Central memory CD8-positive, alpha-beta T cell (primary cell): Measurements from ENCODE around the gene LHB.

Source experiments
- ATAC-seq: fragments of 150-1000 bp; cut with Tn5 transposase; replicated peaks from 2 replicates; pipeline ENCODE4 v1.10.0; 2022; ENCODE audit warnings: mild to moderate bottlenecking, moderate FRiP score, moderate number of reproducible peaks; ENCODE audit not compliant: poor library complexity, severe bottlenecking; ENCODE audit errors: extremely low read depth
- DNase-seq, 2 donors: peaks; one replicate each; pipeline ENCODE4 v3.0.0; 2021; ENCODE audit warnings: low spot score in 2 of 2
- H3K27ac Mint-ChIP-seq: one replicate; pipeline ENCODE4 v1.8.0; 2022; ENCODE audit warnings: low read depth, mild to moderate bottlenecking, moderate library complexity, mixed read lengths
- H3K27me3 Mint-ChIP-seq: one replicate; pipeline ENCODE4 v1.8.0; 2022; ENCODE audit warnings: mixed read lengths
- H3K36me3 Mint-ChIP-seq: one replicate; pipeline ENCODE4 v1.8.0; 2022; ENCODE audit warnings: mild to moderate bottlenecking, moderate library complexity, mixed read lengths; ENCODE audit not compliant: insufficient read depth
- H3K4me1 Mint-ChIP-seq: one replicate; pipeline ENCODE4 v1.8.0; 2022; ENCODE audit warnings: mixed read lengths
- H3K4me3 Mint-ChIP-seq: one replicate; pipeline ENCODE4 v1.8.0; 2022; ENCODE audit warnings: mild to moderate bottlenecking, moderate library complexity, mixed read lengths
- H3K9me3 Mint-ChIP-seq: one replicate; pipeline ENCODE4 v1.8.0; 2022; ENCODE audit warnings: mixed read lengths

LHB gene

GRCh38 chr19:48977061-48977460, 39.8 kb downstream of the LHB start:
- Mint-ChIP-seq H3K36me3 (peaks cover 14% of the 10 kb centered on the region), H3K4me1 (no peaks in the 10 kb centered on the region), H3K27ac (no peak overlapping the region), H3K9me3 (no peaks in the 10 kb centered on the region), H3K27me3 (no peaks in the 10 kb centered on the region), H3K4me3 (no peak overlapping the region)
- no peak for ATAC-seq
- no peak for DNase-seq

GRCh38 chr19:48975947-48976847, 40.7 kb downstream of the LHB start:
- Mint-ChIP-seq H3K36me3 (peaks cover 9% of the 10 kb centered on the region), H3K27me3 (no peaks in the 10 kb centered on the region), H3K27ac (no peak overlapping the region), H3K4me3 (no peak overlapping the region), H3K9me3 (no peaks in the 10 kb centered on the region), H3K4me1 (peaks cover under 1% of the 10 kb centered on the region)
- peak in 1 of 2 donors; percentile 25 for DNase-seq
- peak; percentile 64 for ATAC-seq

GRCh38 chr19:48970923-48971395, 45.9 kb downstream of the LHB start:
- H3K27ac Mint-ChIP-seq, result no peak overlapping the region
- DNase-seq, result peak; percentile 64 to 81

GRCh38 chr19:48970139-48970766, 46.6 kb downstream of the LHB start:
- no peak overlapping the region for H3K4me3 Mint-ChIP-seq
- ATAC-seq (no peak), DNase-seq (no peak)
- H3K4me1 Mint-ChIP-seq, result peaks cover 28% of the 10 kb centered on the region
- H3K27ac Mint-ChIP-seq, result no peak overlapping the region
- no peaks in the 10 kb centered on the region for H3K9me3 Mint-ChIP-seq
- no peaks in the 10 kb centered on the region for H3K27me3 Mint-ChIP-seq
- H3K36me3 Mint-ChIP-seq, result peaks cover 20% of the 10 kb centered on the region

More at GRCh38 chr19:48970923-48971395, 45.9 kb downstream of the LHB start:
- peaks cover 21% of the 10 kb centered on the region for H3K4me1 Mint-ChIP-seq
- peak; percentile 86 for ATAC-seq
- H3K27me3 Mint-ChIP-seq, result no peaks in the 10 kb centered on the region
- H3K9me3 Mint-ChIP-seq, result no peaks in the 10 kb centered on the region
- no peak overlapping the region for H3K4me3 Mint-ChIP-seq
- peaks cover 13% of the 10 kb centered on the region for H3K36me3 Mint-ChIP-seq

GRCh38 chr19:48969276-48970138, 47.4 kb downstream of the LHB start:
- H3K9me3 Mint-ChIP-seq, result no peaks in the 10 kb centered on the region
- peaks cover 36% of the 10 kb centered on the region for H3K4me1 Mint-ChIP-seq
- ATAC-seq (no peak), DNase-seq (no peak)
- no peak overlapping the region for H3K27ac Mint-ChIP-seq
- no peak overlapping the region for H3K4me3 Mint-ChIP-seq
- H3K36me3 Mint-ChIP-seq, result peaks cover 24% of the 10 kb centered on the region
- no peaks in the 10 kb centered on the region for H3K27me3 Mint-ChIP-seq

- no peak overlapping the region for H3K27ac Mint-ChIP-seq
These were observed 48.1 kb downstream of the LHB start for GRCh38 chr19:48968813-48969218.

GRCh38 chr19:48968179-48968661, 48.7 kb downstream of the LHB start:
- no peak overlapping the region for H3K27ac Mint-ChIP-seq
- H3K4me1 Mint-ChIP-seq, result peaks cover 49% of the 10 kb centered on the region
- H3K4me3 Mint-ChIP-seq, result no peak overlapping the region
- no peak for ATAC-seq
- no peaks in the 10 kb centered on the region for H3K27me3 Mint-ChIP-seq
- no peak for DNase-seq
- no peaks in the 10 kb centered on the region for H3K9me3 Mint-ChIP-seq
- peaks cover 25% of the 10 kb centered on the region for H3K36me3 Mint-ChIP-seq

More at GRCh38 chr19:48968813-48969218, 48.1 kb downstream of the LHB start:
- Mint-ChIP-seq H3K36me3 (peaks cover 24% of the 10 kb centered on the region), H3K4me3 (no peak overlapping the region), H3K9me3 (no peaks in the 10 kb centered on the region), H3K27me3 (no peaks in the 10 kb centered on the region), H3K4me1 (peaks cover 43% of the 10 kb centered on the region)
- DNase-seq, result no peak
- ATAC-seq, result no peak

- DNase-seq, result no peak
- peaks cover 55% of the 10 kb centered on the region for H3K4me1 Mint-ChIP-seq
These were observed 49.3 kb downstream of the LHB start for GRCh38 chr19:48967346-48968178.

GRCh38 chr19:48966541-48967345, 50.1 kb downstream of the LHB start:
- Mint-ChIP-seq H3K4me3 (peak overlapping the region; percentile 99), H3K27me3 (no peaks in the 10 kb centered on the region), H3K4me1 (peaks cover 63% of the 10 kb centered on the region), H3K36me3 (peaks cover 23% of the 10 kb centered on the region), H3K27ac (peak overlapping the region; percentile 99), H3K9me3 (no peaks in the 10 kb centered on the region)
- no peak for ATAC-seq
- DNase-seq, result no peak

More at GRCh38 chr19:48967346-48968178, 49.3 kb downstream of the LHB start:
- no peak overlapping the region for H3K4me3 Mint-ChIP-seq
- H3K27ac Mint-ChIP-seq, result no peak overlapping the region
- H3K9me3 Mint-ChIP-seq, result no peaks in the 10 kb centered on the region
- no peaks in the 10 kb centered on the region for H3K27me3 Mint-ChIP-seq
- ATAC-seq, result no peak
- peaks cover 23% of the 10 kb centered on the region for H3K36me3 Mint-ChIP-seq
